Measurements from ENCODE around the gene NCOA4.
"Not testable (repeated sequence)": the region's sequence is repeated elsewhere in the genome, so short reads cannot be mapped to it uniquely, and the experiment has no call there.

The NCOA4 gene

DNA sequence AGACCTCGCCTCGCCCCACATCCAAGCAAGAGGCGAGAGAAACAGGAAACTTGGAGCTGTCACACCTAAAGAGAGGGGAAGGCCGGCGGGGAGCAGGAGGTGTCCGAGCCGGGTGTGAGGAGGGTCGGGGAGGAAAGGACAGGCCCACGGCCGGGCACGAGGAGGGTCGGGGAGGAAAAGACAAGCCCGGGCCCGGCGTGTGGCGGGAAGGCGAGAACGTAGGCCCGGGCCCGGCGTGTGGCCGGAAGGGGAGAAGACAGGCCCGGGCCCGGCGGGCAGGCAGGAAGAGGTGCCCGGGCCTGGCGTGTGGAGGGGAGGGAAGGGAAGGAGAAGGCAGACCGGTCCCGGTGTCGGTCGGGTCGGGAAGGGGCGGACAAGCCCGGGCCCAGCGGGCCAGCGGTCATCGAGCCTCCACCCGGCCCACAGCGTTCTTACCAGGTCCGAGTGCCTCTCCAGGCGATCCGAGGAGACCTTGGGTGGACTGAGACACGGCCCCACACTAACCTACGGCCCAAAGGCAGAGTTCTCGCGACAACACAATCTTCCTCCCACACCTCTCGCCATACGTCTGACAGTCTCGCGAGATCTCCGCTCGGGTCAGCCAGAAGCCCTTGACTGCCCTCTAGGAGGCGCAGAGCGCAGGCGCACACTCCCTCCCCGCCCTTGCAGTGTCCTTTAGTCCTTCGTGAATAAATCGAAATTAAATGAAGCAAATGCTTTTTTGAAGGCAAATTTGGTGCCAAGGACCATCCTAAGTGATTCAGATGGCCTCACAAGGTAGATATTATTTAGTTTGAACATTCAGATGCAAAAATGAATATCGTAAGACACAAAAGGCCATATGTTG, at the start of gene NCOA4:
NCOA4 (minus strand) TSS at position 533 of the 847 bp plus-strand sequence. CDS start 13,943 bp downstream, outside the sequence.
- DNase-seq (ENCODE audit: low spot score) = peak; percentile 77

DNA sequence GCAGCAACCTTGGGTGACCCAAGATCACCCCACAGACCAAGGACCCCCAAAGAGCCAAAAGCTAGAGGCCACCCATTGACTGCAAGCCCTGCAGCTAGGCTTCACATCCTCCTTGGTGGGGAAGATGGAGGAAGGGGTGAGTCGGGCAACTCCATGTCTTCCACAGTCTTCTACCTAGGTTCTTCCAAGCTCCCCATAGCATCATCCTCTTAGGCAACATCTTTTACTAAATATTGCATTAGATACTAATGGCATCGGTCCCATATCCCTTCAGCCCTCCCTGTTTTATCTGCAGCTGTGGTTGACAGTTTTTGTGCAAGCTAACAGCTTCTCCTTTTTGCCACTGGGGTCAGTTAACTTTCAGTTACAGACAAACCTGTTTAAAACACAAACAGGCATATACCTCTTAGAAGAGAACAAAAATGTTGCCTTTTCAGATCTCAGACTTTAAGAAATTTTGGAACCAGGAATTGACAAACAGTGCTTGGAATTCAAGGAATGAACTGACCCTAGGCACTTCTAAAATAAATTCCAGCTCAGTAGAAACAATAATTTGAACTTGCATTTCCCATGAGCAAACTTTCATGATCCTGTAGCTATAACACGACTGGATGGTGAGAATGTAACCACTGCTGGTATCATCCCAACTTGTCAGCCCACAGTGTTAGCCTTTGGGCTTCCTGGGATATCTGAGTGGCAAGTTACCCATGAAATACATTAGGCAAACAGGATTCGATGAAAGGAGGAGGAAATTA, 49.6 kb upstream of the NCOA4 start:
- DNase-seq (ENCODE audit: low spot score) = no peak

DNA sequence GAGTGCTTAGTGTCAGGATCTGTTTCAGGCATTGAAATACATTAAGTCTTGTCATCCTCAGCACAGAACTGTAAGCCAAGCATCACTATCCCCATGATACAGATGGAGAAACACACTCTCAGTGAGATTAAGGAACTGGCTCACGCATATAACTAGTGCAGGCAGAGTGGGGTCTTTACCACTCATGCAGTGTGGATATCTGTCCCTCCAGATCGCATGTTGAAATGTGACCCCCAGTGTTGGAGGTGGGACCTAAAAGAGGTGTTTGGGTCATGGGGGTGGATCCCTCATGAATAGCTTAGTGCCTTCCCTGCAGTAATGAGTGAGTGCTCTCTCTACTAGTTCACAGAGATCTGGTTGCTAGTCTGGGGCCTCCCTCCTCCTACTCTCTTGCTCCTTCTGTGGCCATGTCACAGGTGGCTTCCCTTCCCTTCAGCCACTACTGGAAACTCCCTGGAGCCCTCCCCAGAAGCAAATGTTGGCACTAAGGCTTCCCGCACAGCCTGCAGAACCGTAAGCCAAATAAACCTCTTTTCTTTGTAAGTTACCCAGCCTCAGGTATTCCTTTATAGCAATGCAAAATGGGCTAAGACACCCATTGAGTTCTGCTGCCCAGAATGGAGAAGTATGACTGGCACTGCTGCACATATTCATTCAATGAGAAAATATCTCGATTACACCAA, 47.4 kb upstream of the NCOA4 start:
- DNase-seq (ENCODE audit: low spot score) = no peak

DNA sequence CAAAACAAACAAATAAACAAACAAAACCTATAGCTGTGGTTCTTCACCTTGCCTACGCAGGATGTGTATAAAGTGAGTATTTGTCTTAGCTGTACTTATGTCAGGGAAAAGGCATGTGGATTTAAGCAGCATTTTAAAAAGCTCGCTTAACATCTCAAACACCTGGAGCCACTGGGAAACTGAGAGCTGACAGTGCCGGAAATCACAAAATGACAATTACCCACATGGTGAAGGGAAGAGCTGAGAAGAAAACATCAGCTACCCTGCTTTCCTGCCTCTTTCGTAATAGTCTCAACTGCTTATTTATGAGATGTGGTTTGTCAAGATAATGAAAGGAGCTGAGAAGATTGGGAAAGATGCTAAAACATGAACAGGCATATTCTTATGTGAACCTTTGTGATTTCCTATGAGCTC, 46.7 kb upstream of the NCOA4 start:
- no peak for DNase-seq (ENCODE audit: low spot score)

DNA sequence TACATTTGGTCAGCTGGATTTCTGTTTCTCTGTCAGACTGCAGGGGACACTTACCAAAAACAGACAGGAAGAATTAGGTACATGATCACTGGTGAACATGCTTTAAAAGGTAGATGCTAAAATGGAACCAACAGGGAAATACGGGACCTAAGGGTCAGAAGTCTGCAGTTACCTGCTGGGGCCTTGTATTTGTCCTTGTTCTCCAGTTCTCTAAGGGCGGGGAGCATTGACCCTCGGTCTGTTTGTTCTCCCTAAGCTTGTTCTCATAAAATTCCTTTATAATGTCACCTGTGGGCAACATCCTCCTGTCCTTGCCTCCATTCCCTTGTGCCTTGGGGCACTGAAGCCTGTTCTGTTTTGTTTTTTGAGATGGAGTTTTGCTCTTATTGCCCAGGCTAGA, 45.4 kb upstream of the NCOA4 start:
- DNase-seq (ENCODE audit: low spot score) = no peak

DNA sequence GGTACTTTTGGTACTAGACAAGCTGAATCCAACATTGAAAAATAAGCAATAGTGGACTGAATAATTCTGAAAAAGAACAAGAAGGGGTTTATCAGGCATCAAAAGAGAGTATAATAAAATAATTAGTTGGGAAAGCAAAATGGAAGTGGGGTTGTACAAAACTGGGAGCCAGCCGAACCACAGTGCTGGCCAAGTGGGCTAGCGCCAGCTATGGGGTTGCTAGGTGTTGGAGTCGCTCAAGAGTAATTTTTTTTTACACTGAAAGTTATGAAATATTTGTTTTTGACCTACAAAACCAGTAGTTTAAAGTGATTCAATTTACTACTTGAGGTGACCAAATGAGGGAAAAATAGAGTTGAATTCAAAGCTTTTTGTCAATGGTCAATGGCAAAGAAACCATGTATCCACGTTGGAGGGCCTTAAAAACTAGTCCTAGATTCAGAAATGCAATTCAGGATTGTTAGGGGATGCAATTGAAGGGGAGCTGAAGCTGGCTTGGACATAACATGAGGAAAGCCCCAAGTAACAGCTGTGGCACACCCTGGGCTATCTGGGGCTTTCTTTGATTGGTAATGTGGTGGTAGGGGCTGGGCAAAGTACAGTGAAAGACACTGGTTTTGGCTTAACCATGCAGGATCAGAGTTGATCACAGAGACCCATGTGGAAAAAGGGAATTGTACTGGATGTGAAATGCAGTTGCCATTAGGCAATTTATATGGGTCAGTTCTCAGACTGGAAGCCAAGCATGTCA, 43.9 kb upstream of the NCOA4 start:
- DNase-seq (ENCODE audit: low spot score) = no peak

DNA sequence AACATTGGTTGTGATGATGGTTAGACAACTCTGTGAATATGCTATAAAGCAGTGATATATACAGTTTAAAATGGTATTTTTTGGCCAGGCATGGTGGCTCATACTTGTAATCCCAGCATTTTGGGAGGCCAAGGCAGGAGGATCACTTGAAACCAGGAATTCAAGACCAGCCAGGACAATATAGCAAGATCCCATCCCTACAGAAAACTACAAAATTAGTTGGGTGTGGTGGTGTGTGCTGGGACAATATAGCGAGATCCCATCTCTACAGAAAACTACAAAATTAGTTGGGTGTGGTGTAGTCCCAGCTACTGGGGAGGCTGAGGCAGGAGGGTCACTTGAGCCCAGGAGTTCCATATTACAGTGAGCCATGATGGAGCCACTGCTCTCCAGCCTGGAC, 43.1 kb upstream of the NCOA4 start:
- no peak for DNase-seq (ENCODE audit: low spot score)

DNA sequence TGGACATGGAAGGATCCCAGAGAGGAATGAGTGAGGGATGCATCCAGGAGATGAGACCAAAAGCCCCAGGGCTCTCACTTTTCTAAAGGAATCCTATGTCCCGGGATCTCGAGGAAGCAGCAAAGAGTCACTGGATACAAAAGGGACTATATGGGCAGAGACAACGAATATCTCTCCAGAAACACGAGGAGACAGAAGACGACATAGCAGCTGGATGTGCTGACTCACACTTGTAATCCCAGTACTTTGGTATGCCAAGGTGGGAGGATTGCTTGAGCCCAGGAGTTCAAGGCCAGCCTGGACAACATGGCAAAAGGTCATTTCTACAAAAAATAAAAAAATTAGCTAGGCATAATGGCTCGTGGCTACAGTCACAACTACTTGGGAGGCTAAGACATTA, 40.3 kb upstream of the NCOA4 start:
- DNase-seq (ENCODE audit: low spot score) = no peak

DNA sequence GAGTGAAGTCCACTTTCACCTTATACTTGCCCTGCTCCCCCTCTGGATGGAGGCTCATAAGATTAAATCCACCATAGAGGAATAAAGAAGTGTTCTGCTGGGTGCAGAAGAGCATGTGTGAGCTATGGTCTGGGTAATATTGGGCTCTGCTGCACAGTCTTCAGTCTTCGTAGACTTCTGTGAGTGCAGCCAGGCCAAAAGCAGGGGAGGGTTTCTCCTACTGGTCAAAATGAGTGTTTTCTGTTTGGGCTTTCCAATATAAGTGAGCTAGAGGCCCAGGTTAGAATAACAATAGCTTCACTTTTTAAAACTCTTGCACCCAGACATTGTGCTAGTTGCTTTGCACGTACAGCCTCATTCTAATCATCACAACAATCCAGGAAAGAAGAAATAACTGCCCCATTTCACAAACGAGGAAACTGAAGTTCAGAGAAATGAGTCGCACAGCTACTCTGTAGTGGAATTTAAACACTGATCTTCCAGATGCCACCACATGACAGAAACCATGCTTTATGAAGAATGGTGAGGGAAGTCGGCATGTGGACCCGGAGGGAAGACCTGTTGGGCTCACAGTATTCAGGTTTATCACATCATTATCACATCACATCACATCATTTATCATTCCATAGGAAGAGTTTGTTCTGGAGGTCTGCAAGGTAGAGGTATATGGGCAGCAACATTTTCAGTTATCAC, 39.5 kb upstream of the NCOA4 start:
- DNase-seq (ENCODE audit: low spot score) = no peak

DNA sequence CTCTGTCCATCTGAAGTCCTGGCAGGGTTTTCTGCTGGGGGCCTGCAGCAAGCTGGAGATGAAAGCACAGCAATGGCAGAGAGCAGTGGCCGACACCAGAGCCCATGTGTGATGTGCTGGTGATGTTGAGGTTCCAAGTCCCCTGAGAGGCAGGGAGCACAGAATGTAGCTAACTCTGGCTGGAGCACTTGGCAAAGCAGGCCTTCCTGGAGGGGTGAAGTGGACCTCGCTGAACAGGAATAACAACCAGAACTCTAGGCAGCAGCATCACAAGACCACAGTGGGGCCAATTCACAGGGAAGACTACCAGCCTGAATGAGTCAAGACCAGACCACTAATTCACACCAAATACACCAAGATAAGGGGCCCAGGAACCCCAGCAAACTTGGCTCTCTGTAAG, 38.5 kb upstream of the NCOA4 start:
- DNase-seq (ENCODE audit: low spot score) = no peak

DNA sequence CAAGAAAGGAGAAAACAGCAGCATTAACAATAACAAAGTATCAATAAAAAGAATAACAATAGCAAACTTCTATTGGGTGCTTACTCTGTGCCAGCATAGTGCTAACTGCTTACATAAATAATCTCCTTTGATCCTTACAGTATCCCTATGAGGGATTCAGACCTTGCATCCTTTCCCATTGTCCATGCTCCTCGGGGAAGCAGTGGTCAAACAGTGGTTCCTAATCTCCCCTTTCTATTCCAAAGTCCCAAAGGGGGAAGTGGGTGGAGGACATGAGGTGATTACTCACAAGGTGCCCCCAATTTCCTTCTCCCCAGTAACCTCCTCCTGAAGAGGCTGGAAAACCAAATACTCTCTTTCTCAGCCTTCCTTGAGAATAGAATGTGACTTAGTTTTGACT, 37.7 kb upstream of the NCOA4 start:
- DNase-seq (ENCODE audit: low spot score) = no peak

DNA sequence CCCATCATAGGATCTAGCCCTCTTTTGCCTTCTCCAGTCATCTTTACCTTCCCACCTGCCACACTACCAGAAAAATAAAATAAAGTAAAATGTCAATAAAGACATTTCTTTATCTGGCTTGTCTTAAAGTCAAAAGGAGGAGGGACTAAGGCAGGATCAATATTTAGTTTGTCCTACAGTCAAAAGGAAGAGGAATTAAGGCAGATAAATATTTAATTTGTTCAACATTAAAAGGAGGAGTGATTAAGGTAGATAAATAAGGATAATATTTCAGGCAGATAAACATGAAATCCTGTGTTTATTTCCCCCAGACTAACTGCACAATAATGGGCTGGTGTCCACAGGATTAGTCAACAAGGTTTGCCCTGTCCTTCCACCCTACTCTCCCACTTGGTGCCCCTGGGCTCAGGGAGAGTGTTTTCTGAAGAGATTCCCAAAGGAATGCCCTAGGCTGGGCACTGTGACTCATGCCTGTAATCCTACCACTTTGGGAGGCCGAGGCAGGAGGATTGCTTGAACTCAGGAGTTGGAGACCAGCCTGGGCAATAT, 33.9 kb upstream of the NCOA4 start:
- DNase-seq (ENCODE audit: low spot score) = no peak

DNA sequence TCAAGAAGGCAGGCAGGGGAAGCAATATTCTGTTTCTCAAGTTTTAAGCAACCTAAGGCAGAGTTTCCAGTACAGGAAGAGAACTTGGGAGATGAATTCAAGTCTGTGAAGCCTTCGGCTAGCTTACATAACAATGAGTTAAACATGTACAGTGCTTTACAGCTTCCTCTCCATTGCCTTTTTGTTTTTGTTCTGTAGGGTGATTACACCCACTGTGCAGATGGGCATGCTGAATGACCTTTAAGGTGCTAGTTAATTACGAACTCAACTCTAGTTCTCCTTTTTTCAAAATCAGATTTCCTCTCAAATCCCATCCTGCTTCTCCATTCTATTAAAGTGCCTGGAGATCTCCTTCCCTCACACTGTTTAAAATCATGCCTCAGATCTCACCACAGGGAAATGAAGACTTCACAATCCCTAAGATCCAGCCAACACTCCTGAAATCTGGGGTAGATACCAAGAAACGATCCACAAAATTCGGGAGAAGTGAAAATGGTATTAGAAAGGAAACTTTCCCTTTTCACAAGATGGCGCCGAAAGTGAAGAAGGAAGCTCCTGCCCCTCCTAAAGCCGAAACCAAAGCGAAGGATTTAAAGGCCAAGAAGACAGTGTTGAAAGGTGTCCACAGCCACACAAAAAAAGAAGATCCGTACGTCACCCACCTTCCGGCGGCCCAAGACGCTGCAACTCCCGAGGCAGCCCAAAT, 32.5 kb upstream of the NCOA4 start:
- DNase-seq (ENCODE audit: low spot score) = no peak

DNA sequence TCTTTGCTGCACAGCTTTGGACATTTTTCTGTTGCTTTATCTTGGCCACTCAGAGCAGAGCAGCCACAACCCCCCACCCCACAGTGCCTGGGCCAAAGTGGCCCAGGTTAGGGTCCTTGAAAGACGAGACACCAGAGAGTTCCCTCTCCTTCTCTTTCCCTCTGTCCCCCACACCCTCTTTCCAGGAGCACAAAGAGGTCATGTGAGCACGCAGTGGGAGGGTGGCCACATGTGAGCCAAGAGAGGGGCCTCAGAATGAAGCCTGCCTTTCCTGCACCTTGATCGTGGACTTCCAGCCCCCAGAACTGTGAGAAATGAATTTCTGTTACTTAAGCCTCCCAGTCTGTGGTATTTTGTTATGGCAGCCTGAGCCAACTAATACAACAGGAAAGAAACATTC, 30.3 kb upstream of the NCOA4 start:
- no peak for DNase-seq (ENCODE audit: low spot score)

DNA sequence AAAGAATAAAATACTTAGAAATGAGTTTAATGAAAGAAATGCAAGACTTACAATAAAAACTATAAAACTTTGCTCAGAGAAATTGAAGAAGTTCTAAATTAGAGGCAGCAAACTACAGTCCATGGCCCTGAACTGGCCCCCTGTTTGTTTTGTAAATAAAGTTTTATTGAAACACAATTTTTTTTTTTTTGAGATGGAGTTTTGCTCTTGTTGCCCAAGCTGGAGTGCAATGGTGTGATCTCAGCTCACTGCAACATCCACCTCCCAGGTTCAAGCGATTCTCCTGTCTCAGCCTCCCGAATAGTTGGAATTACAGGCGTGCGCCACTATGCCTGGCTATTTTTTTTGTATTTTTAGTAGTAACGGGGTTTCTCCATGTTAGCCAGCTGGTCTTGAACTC, 27.5 kb upstream of the NCOA4 start:
- not testable (repeated sequence) for DNase-seq (ENCODE audit: low spot score)

DNA sequence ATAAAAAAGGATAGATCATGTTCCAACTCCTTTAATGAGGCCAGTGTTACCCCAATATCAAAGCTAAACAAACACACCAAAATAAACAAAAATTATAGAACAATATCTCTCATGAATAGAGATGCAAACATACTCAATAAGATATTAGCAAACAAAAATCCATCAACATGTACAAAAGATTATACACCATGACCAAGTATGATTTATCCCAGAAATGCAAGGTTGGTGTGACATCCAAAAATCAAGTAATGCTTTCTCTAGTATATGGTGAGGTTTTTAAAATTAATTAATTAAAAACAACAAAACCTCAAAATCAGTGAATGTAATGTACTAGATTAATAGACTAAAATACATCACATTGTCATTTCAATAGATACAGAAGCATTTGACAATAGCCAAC, 26.6 kb upstream of the NCOA4 start:
- DNase-seq (ENCODE audit: low spot score) = no peak

DNA sequence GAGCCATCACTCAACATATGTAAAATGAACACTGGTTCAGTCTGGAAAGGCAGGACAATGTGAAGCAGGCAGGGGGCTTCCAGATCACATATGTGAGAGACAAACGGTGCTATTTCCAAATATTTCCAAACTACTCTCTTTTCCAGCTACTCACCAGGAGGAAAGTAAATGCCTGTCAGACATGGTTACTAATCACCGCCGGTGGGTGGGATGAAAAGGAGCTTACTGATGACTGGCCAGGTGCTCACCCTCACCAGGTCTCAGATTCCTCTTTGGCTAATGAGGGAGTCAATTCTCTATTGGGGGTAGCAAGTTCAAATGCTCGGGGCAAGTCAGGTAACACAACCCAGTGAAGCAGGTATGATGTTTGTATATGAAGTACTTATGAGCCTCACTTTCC, 25.3 kb upstream of the NCOA4 start:
- no peak for DNase-seq (ENCODE audit: low spot score)

DNA sequence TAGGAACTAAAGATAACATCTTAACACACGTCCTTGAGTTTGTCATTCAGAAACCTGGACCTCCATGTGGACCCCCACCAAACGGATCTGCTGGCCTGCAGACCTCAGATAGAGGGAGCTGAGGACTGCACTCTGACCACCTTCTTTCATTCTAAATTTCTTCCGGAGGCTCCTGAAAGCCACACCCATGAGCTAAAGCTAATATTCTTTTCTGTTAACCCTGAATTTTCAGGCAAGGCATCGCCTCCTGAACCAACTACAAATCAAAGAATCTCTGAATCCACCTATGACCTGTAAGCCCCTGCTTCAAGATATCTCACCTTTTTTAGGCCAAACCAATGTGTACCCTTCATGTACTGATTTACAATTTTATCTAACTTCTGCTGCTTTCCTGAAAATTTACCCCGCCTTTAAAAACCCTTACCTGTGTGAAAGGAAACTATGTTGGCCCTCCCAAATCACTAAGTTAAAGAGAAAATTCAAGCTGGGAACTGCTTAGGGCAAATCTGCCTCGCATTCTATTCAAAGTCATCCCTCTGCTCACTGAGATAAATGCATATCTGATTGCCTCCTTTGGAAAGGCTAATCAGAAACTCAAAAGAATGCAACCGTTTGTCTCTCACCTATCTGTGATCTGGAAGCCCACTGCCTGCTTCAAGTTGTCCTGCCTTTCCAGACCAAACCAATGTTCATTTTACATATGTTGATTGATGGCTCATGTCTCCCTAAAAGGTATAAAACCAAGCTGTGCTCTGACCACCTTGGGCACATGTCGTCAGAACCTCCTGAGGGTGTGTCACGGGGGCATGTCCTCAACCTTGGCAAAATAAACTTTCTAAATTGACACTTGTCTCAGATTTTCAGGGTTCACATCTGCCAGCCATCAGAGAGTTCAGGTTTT, 23.4 kb upstream of the NCOA4 start:
- DNase-seq (ENCODE audit: low spot score) = no peak

DNA sequence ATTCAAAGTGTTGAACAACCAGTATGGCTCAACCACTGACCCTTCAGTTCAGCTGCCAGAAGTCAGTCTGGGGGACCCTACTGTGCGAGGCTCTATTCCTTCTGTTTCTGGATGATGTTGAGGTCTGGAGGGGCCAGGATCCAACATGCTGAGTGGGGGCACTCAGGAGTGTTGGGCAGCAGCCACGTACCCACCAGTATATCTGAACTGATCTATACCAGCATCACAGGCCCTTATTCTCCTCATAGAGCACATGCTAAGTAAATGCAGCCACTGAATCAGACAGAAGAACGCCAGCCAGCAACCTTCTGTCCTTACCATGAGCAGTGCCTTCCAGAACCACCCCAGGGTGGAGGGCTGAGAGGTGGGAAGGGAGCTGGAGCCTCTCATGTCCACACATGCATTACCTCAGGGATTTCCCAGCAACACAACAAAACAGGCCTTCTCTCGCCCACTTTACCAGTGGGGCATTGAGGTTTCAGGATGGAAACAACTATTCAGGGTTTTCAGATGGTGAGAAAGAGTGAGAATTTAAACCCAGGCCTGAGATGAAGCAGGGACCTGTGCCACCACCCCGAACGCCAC, 22.5 kb upstream of the NCOA4 start:
- no peak for DNase-seq (ENCODE audit: low spot score)

Measured in HuH-7.5 (cell line).